DMS53 treated with DMSO at 0.1 percent for 48 hours (cell line): Measurements from ENCODE around the gene SLC50A1.

Experiments used
- DNase-seq: peaks from one replicate; lab custom pipeline; 2025; ENCODE audit not compliant: unreplicated experiment; lab: John Stamatoyannopoulos, UW

Gene SLC50A1

GRCh38 chr1:155169541-155169940 is 33.9 kb downstream of the SLC50A1 start:
- DNase-seq = no peak

DNA sequence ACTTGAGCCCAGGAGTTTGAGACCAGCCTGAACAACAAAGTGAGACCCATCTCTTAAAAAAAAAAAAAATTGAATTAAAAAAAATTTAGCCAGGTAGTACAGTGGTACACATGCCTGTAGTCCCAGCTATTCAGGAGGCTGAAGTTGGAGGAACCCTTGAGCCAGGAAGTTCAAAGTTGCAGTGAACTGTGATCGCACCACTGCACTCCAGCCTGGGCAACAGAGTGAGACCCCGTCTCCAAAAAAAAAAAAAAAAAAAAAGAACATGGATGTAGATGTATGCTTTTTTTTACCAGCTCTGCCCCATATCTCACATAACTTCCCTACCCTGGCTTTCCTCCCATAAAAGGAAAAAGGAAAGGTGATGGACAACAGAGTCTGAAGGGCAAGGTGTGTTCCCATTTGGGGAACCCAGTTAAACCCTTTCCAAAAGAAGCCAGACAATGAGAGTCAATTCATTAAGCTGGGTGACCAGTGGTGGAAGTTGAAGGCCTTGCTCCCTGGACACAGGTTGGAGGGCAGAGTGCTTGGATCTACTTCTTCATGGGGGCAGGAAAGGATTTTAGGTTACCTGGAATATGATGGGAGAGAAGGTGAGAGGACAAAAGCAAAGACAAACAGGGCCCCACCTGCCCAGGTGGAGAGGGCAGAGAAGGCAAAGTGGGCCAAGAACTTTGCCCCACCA is 34.6 kb downstream of the SLC50A1 start:
- no peak for DNase-seq

DNA sequence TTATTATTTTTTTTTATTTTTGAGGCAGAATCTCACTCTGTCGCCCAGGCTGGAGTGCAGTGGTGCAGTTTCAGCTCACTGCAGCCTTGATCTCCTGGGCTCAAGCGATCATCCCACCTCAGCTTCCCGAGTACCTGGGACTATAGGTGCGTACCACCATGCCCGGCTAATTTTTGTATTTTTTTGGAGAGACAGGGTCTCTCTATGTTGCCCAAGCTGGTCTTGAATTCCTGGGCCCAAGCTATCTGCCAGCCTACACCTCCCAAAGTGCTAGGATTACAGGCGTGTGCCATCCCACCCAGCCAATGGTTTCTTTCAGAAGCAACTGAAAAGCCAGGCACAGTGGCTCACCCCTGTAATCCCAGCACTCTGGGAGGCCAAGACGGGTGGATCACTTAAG is 35.2 kb downstream of the SLC50A1 start:
- no peak for DNase-seq

DNA sequence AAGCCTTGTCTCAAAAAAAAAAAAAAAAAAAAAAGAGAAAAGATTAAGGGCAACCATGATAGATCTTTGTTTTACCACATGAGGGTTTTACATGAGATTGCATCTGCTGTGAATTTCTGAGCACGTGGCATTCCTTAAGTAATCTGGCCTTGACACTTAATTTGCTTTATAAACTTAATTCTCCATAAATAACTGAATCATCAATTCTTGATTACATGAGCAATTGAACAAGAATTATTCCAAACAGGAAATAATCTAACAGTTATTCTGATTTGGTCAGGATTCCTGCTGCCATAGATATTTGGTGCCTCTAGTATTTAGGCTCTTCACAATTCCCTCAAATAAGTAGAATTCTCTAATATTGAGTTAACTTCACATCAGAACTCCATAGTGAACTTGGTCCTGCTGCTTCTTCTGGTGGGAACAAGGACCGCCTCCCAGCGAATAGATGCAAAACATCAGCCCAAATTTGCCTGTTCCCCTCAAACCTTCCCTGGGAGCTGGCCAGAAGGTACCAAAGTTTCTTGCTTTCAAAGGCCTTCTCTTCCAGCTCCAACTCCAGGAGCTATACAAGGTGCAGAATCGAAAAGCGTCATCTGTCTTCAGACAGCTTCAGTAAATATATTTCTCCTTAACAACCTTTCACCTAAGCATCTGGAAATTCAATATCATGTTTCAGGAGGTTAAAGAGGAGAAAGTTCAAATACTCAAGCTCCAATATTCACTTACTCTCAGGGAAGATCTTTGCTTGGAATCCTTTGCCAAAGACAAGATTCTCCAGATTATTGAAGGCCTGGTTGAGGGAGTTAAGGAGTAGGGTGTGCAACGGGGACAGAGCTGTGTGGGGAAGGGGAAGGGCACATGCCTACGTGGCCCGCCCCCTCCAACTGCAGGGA is 36.4 kb downstream of the SLC50A1 start:
- no peak for DNase-seq

GRCh38 chr1:155172732-155173477 is 37.3 kb downstream of the SLC50A1 start, which contains the start of gene KRTCAP2:
TSS of gene KRTCAP2 (minus strand) at chr1:155173304. CDS start at chr1:155173224, 80 bp downstream.
- peak; percentile 95 for DNase-seq

DNA sequence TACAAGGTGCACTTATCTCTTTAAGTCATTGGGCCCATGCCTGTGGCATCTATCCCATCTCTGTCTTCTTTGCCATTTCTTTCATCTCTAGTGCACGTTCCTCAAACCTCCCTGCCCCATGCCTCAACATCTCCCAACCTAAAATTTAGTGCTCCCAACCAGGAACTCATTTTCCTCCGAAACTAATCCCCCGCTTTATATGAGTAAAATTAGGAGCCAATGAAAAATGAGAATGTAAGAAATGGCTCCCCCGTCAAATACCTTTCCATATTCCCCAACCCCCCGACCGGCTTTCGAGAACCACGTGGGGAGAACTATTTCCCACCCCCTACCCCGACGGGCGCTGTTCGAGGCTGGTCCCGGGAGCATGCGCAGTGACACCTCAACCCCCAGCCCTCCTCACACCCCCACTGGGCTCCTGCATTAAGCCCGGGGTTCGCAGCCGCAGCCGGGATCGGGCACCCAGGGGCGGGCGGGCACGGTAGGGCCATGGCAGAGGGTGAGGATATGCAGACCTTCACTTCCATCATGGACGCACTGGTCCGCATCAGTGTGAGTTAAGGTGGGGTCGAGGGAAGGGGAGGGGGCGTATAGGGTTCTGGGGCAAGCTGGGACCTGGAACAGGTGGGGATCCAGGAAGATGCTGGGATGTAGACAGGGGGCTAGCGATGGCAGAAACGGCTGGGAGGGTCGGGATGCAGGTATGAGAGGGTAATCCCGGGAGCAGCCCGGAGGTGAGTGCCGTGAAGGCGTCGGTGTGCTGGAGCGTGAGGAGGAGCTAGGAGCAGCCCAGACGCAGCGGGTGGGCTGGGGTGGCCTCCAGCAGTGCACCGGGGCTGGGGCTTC is 38.0 kb downstream of the SLC50A1 start, which contains the start of gene TRIM46:
Gene TRIM46, plus strand, starts transcription at position 372 of the 846 bp plus-strand sequence. Its CDS starts 118 bp downstream, at position 490.
- peak; percentile 27 for DNase-seq

DNA sequence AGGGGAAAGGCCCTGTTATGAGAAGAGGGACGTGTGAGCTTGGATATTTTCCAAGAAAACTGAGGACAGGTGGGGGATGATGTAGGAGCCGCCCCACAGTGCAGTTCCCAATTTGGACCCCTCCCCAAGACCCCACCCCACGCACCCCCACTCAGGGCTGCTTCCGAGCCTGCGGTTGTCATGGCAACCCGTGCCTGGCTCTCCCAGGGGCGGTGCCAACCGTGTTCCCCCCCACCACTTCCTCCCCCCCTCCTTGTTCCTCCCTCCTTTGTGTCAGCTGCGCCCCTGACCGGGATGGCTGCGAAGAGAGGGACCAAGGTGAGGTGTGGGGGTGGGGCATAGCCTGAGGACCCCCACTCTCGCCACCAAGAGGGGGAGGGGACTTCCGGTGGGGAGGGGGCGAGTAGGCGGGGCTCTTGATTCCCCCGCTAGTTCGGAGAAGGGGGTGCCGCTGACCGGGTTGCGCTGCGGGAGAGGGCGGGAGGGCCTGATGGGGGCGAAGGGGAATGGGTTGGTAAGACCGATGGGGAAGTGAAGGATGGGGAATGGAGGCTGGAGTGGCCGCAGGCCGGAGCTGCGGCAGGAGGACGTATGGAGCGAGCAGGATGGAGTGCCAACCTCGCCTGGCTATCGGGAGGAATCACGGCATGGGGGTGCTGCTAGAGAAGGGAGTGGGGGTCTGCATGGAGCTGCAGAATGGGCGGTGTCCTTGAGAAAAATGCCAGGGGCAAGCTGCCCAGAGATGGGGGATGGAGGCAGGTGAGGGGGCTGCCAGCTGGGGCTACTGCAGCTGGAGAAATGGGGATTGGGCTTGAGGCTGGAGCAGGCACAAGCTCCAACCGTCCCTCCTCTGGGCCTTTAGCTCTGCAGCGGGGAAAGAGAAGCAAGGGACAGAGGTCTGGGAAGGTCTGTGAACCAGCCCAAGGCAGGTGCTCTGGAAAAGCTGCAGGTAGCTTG is 39.0 kb downstream of the SLC50A1 start:
- DNase-seq = peak; percentile 27

- peak; percentile 25 for DNase-seq
These were observed 39.8 kb downstream of the SLC50A1 start for GRCh38 chr1:155175281-155175926.

GRCh38 chr1:155175927-155176371 is 40.3 kb downstream of the SLC50A1 start:
- peak; percentile 66 for DNase-seq

- peak; percentile 99 for DNase-seq
These were observed 41.0 kb downstream of the SLC50A1 start for GRCh38 chr1:155176544-155177071.

- DNase-seq = no peak
These were observed 41.7 kb downstream of the SLC50A1 start for GRCh38 chr1:155177192-155177917.

DNA sequence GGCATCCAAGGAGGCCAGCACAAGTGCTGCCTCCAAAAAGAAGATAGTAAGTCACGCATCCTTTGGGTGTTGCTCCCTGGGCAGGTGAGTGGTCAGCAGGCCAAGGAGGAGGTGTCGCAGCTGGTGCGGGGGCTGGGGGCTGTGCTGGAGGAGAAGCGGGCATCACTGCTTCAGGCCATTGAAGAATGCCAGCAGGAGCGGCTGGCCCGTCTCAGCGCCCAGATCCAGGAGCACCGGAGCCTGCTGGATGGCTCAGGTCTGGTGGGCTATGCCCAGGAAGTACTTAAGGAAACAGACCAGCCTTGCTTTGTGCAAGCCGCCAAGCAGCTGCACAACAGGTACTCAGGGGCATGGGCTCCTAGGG is 42.2 kb downstream of the SLC50A1 start:
- DNase-seq = no peak

DNA sequence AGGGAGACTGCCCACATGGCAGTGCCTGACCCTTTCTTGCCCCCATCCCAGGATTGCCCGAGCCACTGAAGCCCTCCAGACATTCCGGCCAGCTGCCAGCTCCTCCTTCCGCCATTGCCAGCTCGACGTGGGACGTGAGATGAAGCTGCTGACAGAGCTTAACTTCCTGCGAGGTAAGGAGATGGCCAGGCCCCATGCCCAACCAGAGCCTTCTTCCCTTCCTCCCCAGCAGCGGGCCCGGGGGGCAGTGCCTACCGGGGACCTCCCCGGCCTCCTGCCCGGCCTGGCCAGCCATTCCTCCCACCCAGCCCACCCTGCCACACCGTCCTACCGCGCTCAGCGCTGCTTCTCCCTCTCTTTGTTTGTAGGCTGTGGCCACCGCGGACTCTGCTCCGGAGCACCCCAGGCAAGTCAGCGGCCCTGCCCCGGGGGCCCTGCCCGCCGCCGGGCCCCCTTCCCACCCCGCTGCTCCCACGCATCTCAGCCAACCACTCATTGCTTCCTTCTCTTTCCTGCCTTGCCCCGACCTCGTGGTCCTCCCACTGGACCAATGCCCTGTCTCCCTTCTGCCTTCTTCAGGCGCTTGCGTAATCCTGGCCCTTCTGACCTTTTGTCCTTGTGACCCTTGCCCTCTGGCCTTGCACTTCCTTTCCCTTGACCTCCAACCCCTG is 42.9 kb downstream of the SLC50A1 start:
- no peak for DNase-seq

DNA sequence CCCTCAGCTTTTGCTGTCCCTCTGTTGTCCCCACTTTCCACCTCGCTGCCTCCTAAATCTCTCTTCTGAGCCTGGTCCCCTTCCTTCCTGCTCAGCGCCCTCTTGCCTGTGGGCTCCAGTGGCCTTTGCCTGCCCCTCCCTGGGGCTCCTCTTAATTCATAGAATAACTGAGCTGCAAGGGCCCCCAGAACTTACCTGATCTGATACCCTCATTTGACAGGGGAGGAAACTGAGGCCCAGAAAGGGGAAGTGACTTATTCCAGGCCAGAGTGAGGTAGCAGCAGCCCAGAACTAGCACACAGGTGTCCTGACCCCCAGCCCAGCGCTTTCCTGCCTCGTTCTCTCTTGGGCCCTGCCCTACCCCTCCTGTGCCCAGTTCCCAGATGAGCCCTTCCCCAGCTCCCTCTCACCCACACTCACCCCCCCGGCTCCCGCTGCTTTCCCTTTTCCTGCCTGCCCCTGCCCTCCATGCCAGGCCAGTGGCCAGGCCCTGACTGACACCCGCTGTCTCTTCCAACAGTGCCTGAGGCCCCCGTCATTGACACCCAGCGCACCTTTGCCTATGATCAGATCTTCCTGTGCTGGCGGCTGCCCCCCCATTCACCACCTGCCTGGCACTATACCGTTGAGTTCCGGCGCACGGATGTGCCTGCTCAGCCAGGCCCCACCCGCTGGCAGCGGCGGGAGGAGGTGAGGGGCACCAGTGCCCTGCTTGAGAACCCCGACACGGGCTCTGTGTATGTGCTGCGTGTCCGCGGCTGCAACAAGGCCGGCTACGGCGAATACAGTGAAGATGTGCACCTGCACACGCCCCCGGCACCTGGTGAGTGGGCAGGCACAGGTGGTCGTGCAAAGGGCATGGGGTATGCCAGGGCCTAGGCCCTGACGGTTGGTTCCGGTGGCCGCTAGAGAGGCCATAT is 43.7 kb downstream of the SLC50A1 start:
- no peak for DNase-seq

GRCh38 chr1:155181371-155182051 is 45.9 kb downstream of the SLC50A1 start:
- DNase-seq = no peak
